Adrenal gland (tissue), 12 donors: ENCODE results near the gene BNC2. TPM values are rescaled to one million over a fixed set of nuclear protein-coding genes. Genes with fewer than 3 reads are reported as not detected.
"Not testable (repeated sequence)": the region's sequence is repeated elsewhere in the genome, so short reads cannot be mapped to it uniquely, and the experiment has no call there.

Source experiments
- DNase-seq, 7 donors: peaks; one replicate each; pipeline ENCODE4 v3.0.0-alpha.2; 2019 to 2020
- H3K27ac ChIP-seq, 5 donors: fragments of 200-600 bp; sonication (generic) in 4 of 5; 1 replicate in 3 of 5; 2 replicates in 2 of 5; pipeline versions ENCODE4 v1.5.1 to v1.8.0; 2016 to 2020; ENCODE audit warnings: mild to moderate bottlenecking in 1 of 5
- H3K27me3 ChIP-seq: fragments of 200-600 bp; 2 replicates; pipeline ENCODE4 v1.8.0; 2021
- H3K36me3 ChIP-seq, 2 donors: fragments of 200-600 bp; replicated peaks in 1 of 2; 1 replicate in 1 of 2; 2 replicates in 1 of 2; pipeline versions ENCODE4 v1.5.1 to v1.8.0; 2018 to 2022
- H3K4me1 ChIP-seq, 2 donors: fragments of 200-600 bp; replicated peaks in 1 of 2; 1 replicate in 1 of 2; 2 replicates in 1 of 2; pipeline versions ENCODE4 v1.5.1 to v1.8.0; 2018 to 2021
- H3K4me3 ChIP-seq, 4 donors: fragments of 200-600 bp; sonication (generic) in 3 of 4; one replicate each; pipeline ENCODE4 v1.5.1; 2016 to 2018
- H3K9me3 ChIP-seq, 3 donors: fragments of 200-600 bp; sonication (generic) in 1 of 3; replicated peaks in 1 of 3; 1 replicate in 2 of 3; 2 replicates in 1 of 3; pipeline versions ENCODE4 v1.5.1 to v1.8.0; 2016 to 2021
- CTCF ChIP-seq, 6 experiments: fragments of 450-650 bp in 4 of 6; fragments of 200-600 bp in 2 of 6; sonication (generic) in 1 of 6; IDR thresholded peaks; 1 replicate in 5 of 6; 2 replicates in 1 of 6; pipeline versions ENCODE4 v1.5.1 to v1.8.0; 2016 to 2021; ENCODE audit warnings: antibody characterized with exemption in 6 of 6, mild to moderate bottlenecking in 2 of 6, moderate library complexity in 1 of 6
- POLR2A ChIP-seq, 2 donors: fragments of 450-650 bp; IDR thresholded peaks; one replicate each; pipeline ENCODE4 v1.6.1; 2017; ENCODE audit warnings: antibody characterized with exemption in 2 of 2, mild to moderate bottlenecking in 2 of 2, moderate library complexity in 1 of 2
- WGBS, 4 donors: extraction: QIAGEN DNeasy Blood & Tissue Kit in 2 of 4; methylation state at CpG; one replicate each; pipeline versions ENCODE4 v1.1.5 to v1.1.7; 2013 to 2017; 5-methylcytosine and 5-hydroxymethylcytosine counted together
- intact Hi-C, 2 donors: fragments of 100-400 bp; cut with DNase I; formaldehyde crosslinking; loops; one replicate each; pipeline versions ENCODE4 v1.14.1 to v1.15.0; 2022 to 2023
- polyA plus RNA-seq, 3 donors: library from polyadenylated mRNA; stranded (reverse); fragments of 200-250 nt in 2 of 3; fragments of 350-450 nt in 1 of 3; fragmentation: Illumina TruSeq in 1 of 3; extraction: RNeasy Lipid Tissue Mini Kit (QIAGEN cat#74804) in 1 of 3; gene quantifications; one replicate each; pipeline ENCODE4 v1.2.3, GENCODE V29; 2013 to 2014
- total RNA-seq, 9 donors: library from RNA; depleted of rRNA in 4 of 9; stranded (reverse); fragments of >200 nt in 4 of 9; fragments of 120-200 nt in 1 of 9; fragmentation: NEBNext Ultra II Directional in 1 of 9; extraction: Animal tissue kit (Norgen Biotek cat#: 25700) in 1 of 9; gene quantifications; one replicate each; pipeline versions ENCODE4 v1.1.0 to v1.2.4, GENCODE V29; 2013 to 2023
- donor health status: healthy with polysubstance abuse.
- donor health status: Bipolar disorder and iron deficiency.
- donor health status: DM: yes; HTN: yes; CAD: no.
- donor health status: DM: no; HTN: no; CAD: no.
- donor health status: DM: no; HTN: no; CAD: no.
- donor health status: DM: yes; HTN: yes; CAD: no.

The BNC2 gene
- total and polyA plus RNA-seq, 12 donors, result 1.1 to 11.1 (median 5.0) TPM

- no peak for DNase-seq
Observed at GRCh38 chr9:16446636-16447035, 423.8 kb downstream of the BNC2 start.

GRCh38 chr9:16445141-16445920 is 425.1 kb downstream of the BNC2 start:
- Histone ChIP-seq H3K4me3 (no peak overlapping the region), H3K9me3 (no peaks in the 10 kb centered on the region), H3K4me1 (no peaks in the 10 kb centered on the region), H3K27ac (no peak overlapping the region), H3K27me3 (no peaks in the 10 kb centered on the region), H3K36me3 (no peaks in the 10 kb centered on the region)
- intact Hi-C loops, result no loop called here
- 70 to 79% (median 76%) methylated on average over 7 of the region's 7 CpGs for WGBS, 4 donors
- TF ChIP-seq CTCF (IDR thresholded peaks at IDR 0.05) (no peak), POLR2A (IDR thresholded peaks at IDR 0.05) (no peak)
- DNase-seq, result no peak

More at GRCh38 chr9:16446636-16447035, 423.8 kb downstream of the BNC2 start:
- TF ChIP-seq CTCF (IDR thresholded peaks at IDR 0.05) (no peak), POLR2A (IDR thresholded peaks at IDR 0.05) (no peak)
- Histone ChIP-seq H3K27me3 (no peaks in the 10 kb centered on the region), H3K9me3 (no peaks in the 10 kb centered on the region), H3K4me1 (no peaks in the 10 kb centered on the region), H3K4me3 (no peak overlapping the region), H3K27ac (no peak overlapping the region), H3K36me3 (no peaks in the 10 kb centered on the region)
- intact Hi-C loops, result no loop called here
- 68 to 79% (median 77%) methylated on average over 2 of the region's 2 CpGs for WGBS, 4 donors

- H3K27me3 ChIP-seq, result no peaks in the 10 kb centered on the region
- intact Hi-C loops, result no loop called here
- TF ChIP-seq POLR2A (IDR thresholded peaks at IDR 0.05), result no peak
- TF ChIP-seq CTCF (IDR thresholded peaks at IDR 0.05), result no peak
- H3K27ac ChIP-seq, result peak overlapping the region in 1 of 5 donors; percentile 23
- peak in 6 of 7 donors; percentile 29 to 72 (median 50) for DNase-seq
- H3K4me3 ChIP-seq, result no peak overlapping the region
- H3K9me3 ChIP-seq, result no peaks in the 10 kb centered on the region
- 57 to 74% (median 61%) methylated on average over 8 of the region's 8 CpGs for WGBS, 4 donors
- no peaks in the 10 kb centered on the region for H3K36me3 ChIP-seq
- no peaks in the 10 kb centered on the region for H3K4me1 ChIP-seq
Observed at GRCh38 chr9:16442622-16443021, 427.8 kb downstream of the BNC2 start.

GRCh38 chr9:16441791-16442190 is 428.7 kb downstream of the BNC2 start:
- Histone ChIP-seq H3K9me3 (no peaks in the 10 kb centered on the region), H3K36me3 (no peaks in the 10 kb centered on the region), H3K4me3 (no peak overlapping the region), H3K27ac (no peak overlapping the region), H3K4me1 (no peaks in the 10 kb centered on the region), H3K27me3 (no peaks in the 10 kb centered on the region)
- WGBS, 4 donors, result 74 to 86% (median 84%) methylated on average over 4 of the region's 4 CpGs
- TF ChIP-seq CTCF (IDR thresholded peaks at IDR 0.05), result no peak
- no peak for TF ChIP-seq POLR2A (IDR thresholded peaks at IDR 0.05)
- no peak for DNase-seq
- intact Hi-C loops, result no loop called here

GRCh38 chr9:16438831-16439230 is 431.6 kb downstream of the BNC2 start:
- H3K9me3 ChIP-seq, H3K27me3 ChIP-seq, H3K4me3 ChIP-seq, H3K27ac ChIP-seq, H3K4me1 ChIP-seq, H3K36me3 ChIP-seq, intact Hi-C loops, DNase-seq: not testable (repeated sequence)
- WGBS, 4 donors, result 74 to 94% (median 87%) methylated on average over 6 of the region's 6 CpGs
